C4-2B (cell line): ENCODE data around the gene DENND4C.

Source experiments
- ZFX ChIP-seq: fragments of 450-650 bp; IDR thresholded peaks from 2 replicates; pipeline ENCODE4 v1.6.1; 2017
- TF ChIP-seq, protein P1 (sequence below): fragments of 450-650 bp; conservative IDR thresholded peaks from 2 replicates; pipeline ENCODE4 v1.5.1; 2017; ENCODE audit warnings: mild to moderate bottlenecking

- TF ChIP-seq, protein P1, sequence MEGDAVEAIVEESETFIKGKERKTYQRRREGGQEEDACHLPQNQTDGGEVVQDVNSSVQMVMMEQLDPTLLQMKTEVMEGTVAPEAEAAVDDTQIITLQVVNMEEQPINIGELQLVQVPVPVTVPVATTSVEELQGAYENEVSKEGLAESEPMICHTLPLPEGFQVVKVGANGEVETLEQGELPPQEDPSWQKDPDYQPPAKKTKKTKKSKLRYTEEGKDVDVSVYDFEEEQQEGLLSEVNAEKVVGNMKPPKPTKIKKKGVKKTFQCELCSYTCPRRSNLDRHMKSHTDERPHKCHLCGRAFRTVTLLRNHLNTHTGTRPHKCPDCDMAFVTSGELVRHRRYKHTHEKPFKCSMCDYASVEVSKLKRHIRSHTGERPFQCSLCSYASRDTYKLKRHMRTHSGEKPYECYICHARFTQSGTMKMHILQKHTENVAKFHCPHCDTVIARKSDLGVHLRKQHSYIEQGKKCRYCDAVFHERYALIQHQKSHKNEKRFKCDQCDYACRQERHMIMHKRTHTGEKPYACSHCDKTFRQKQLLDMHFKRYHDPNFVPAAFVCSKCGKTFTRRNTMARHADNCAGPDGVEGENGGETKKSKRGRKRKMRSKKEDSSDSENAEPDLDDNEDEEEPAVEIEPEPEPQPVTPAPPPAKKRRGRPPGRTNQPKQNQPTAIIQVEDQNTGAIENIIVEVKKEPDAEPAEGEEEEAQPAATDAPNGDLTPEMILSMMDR: no peak
- no peak for TF ChIP-seq ZFX
Measured at GRCh38 chr9:19375538-19375937, 145.0 kb downstream of the DENND4C start.
